Trophoblast cell (in vitro differentiated cells and primary cell): ENCODE measurements around the gene GRID1.

ENCODE experiments used
- DNase-seq, 2 donors: peaks; one replicate each; pipeline ENCODE4 v3.0.0-alpha.2; 2016
- H2AFZ ChIP-seq: 2 replicates; pipeline ENCODE4 v1.6.1; 2013; ENCODE audit warnings: low read length, moderate library complexity, mild to moderate bottlenecking; ENCODE audit not compliant: insufficient read depth, poor library complexity
- H2AK5ac ChIP-seq: 2 replicates; pipeline ENCODE4 v1.6.1; 2013; ENCODE audit warnings: mild to moderate bottlenecking, low read length
- H2BK120ac ChIP-seq: 2 replicates; pipeline ENCODE4 v1.6.1; 2013; ENCODE audit warnings: low read length, mild to moderate bottlenecking, moderate library complexity; ENCODE audit not compliant: insufficient read depth, poor library complexity
- H2BK12ac ChIP-seq: 2 replicates; pipeline ENCODE4 v1.6.1; 2013; ENCODE audit warnings: mild to moderate bottlenecking, low read length, moderate library complexity
- H2BK5ac ChIP-seq: 2 replicates; pipeline ENCODE4 v1.6.1; 2013; ENCODE audit warnings: low read length, low read depth, moderate library complexity, mild to moderate bottlenecking; ENCODE audit not compliant: poor library complexity
- H3K14ac ChIP-seq: 2 replicates; pipeline ENCODE4 v1.6.1; 2013; ENCODE audit warnings: mild to moderate bottlenecking, low read length
- H3K18ac ChIP-seq: 2 replicates; pipeline ENCODE4 v1.6.1; 2013; ENCODE audit warnings: mild to moderate bottlenecking, low read length
- H3K23ac ChIP-seq: 2 replicates; pipeline ENCODE4 v1.6.1; 2013; ENCODE audit warnings: low read length
- H3K27ac ChIP-seq: 2 replicates; pipeline ENCODE4 v1.5.1; 2013; ENCODE audit warnings: low read depth, mild to moderate bottlenecking, inconsistent platforms, low read length, moderate library complexity
- H3K27me3 ChIP-seq: 2 replicates; pipeline ENCODE4 v1.6.1; 2013; ENCODE audit warnings: inconsistent platforms, mild to moderate bottlenecking, low read length, moderate library complexity; ENCODE audit not compliant: insufficient read depth
- H3K36me3 ChIP-seq, 2 experiments: 1 replicate in 1 of 2; 2 replicates in 1 of 2; pipeline ENCODE4 v1.6.1; 2013; ENCODE audit warnings: low read length in 2 of 2, mild to moderate bottlenecking in 2 of 2, moderate library complexity in 1 of 2; ENCODE audit not compliant: insufficient read depth in 2 of 2, control insufficient read depth in 1 of 2
- H3K4ac ChIP-seq: 2 replicates; pipeline ENCODE4 v1.6.1; 2013; ENCODE audit warnings: low read depth, mild to moderate bottlenecking, low read length, moderate library complexity
- H3K4me1 ChIP-seq, 2 experiments: 1 replicate in 1 of 2; 2 replicates in 1 of 2; pipeline ENCODE4 v1.6.1; 2013; ENCODE audit warnings: low read length in 2 of 2, mild to moderate bottlenecking in 2 of 2, moderate library complexity in 1 of 2; ENCODE audit not compliant: insufficient read depth in 2 of 2, control insufficient read depth in 1 of 2
- H3K4me2 ChIP-seq: 2 replicates; pipeline ENCODE4 v1.6.1; 2013; ENCODE audit warnings: inconsistent platforms, mild to moderate bottlenecking, low read length, moderate library complexity
- H3K4me3 ChIP-seq: 2 replicates; pipeline ENCODE4 v1.5.1; 2013; ENCODE audit warnings: mild to moderate bottlenecking, low read depth, low read length, inconsistent platforms
- H3K79me1 ChIP-seq: one replicate; pipeline ENCODE4 v1.6.1; 2013; ENCODE audit warnings: low read length
- H3K79me2 ChIP-seq: 2 replicates; pipeline ENCODE4 v1.6.1; 2013; ENCODE audit warnings: low read length, mild to moderate bottlenecking; ENCODE audit not compliant: control insufficient read depth, insufficient read depth, poor library complexity
- H3K9ac ChIP-seq: 2 replicates; pipeline ENCODE4 v1.6.1; 2013; ENCODE audit warnings: mild to moderate bottlenecking, low read length
- H3K9me3 ChIP-seq: 2 replicates; pipeline ENCODE4 v1.6.1; 2013; ENCODE audit warnings: low read depth, mild to moderate bottlenecking, control low read depth, inconsistent platforms, low read length; ENCODE audit not compliant: insufficient read depth
- H4K12ac ChIP-seq: 2 replicates; pipeline ENCODE4 v1.6.1; 2013; ENCODE audit warnings: low read depth, mild to moderate bottlenecking, low read length, moderate library complexity
- H4K8ac ChIP-seq: 2 replicates; pipeline ENCODE4 v1.6.1; 2013; ENCODE audit warnings: low read depth, mild to moderate bottlenecking, low read length, moderate library complexity
- H4K91ac ChIP-seq: one replicate; pipeline ENCODE4 v1.6.1; 2013; ENCODE audit warnings: low read depth, mild to moderate bottlenecking, low read length, moderate library complexity
- WGBS: extraction: QIAGEN DNeasy Blood & Tissue Kit; methylation state at CpG from one replicate; pipeline ENCODE4 v1.1.7; 2013; ENCODE audit warnings: missing lambda C conversion rate; ENCODE audit not compliant: insufficient read length, insufficient coverage; ENCODE audit errors: extremely low coverage; 5-methylcytosine and 5-hydroxymethylcytosine counted together

GRID1 gene

DNA sequence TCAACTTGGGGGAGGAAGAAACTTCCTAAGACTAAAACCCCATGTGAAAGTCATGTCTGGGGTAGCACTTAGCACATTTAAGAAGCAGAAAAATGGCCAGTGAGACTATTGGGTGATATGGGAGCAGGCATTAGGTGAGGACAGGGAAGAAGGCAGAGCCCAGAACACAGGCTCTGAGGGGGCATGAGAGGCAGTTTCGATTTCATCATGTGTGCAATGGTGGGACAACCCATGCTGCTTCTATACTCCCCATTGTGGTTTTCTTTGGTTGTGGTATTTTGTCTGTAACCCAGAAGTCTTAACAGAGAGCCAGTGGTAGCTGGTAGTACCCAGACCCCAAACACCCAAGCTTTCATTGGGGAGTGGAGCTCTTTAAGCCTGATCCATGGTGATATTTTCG lies 752.0 kb downstream of the GRID1 start:
- Histone ChIP-seq H3K4me1 (no peaks in the 10 kb centered on the region), H2BK120ac (no peak overlapping the region), H4K12ac (no peak overlapping the region), H3K27me3 (no peaks in the 10 kb centered on the region), H3K14ac (no peak overlapping the region), H2BK5ac (no peak overlapping the region), H3K18ac (no peak overlapping the region), H3K27ac (no peak overlapping the region), H4K8ac (no peak overlapping the region), H3K4ac (no peak overlapping the region), H3K23ac (no peak overlapping the region), H3K9me3 (no peaks in the 10 kb centered on the region), H2AFZ (no peak overlapping the region), H3K79me1 (no peaks in the 10 kb centered on the region), H2AK5ac (no peak overlapping the region), H2BK12ac (no peak overlapping the region), H3K9ac (no peak overlapping the region), H4K91ac (no peak overlapping the region), H3K79me2 (no peaks in the 10 kb centered on the region), H3K36me3 (no peaks in the 10 kb centered on the region), H3K4me3 (no peak overlapping the region), H3K4me2 (no peak overlapping the region)
- WGBS = no CpG with 5 or more reads among the region's 2 CpGs
- no peak for DNase-seq

DNA sequence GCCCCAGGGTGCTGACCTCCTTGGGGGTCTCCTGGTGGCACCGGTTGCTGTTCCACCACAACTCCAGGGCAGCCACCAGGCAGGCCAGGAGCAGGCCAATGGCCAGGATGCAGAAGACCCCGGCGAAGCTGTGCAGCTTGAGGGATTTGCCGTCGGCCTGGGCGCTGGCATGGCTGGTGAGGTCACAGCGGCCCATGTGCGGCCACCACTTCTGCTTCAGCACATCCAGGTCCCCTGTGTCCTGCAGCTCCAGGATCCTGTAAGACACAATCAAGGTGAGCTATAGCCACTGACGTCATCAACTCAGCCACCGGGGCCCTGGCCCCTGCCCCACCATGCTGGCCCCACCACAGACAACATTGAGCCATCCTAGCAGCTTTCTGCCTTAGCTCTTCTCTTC lies 753.2 kb downstream of the GRID1 start:
- Histone ChIP-seq H3K4me1 (no peaks in the 10 kb centered on the region), H3K14ac (no peak overlapping the region), H3K79me2 (no peaks in the 10 kb centered on the region), H3K4me2 (no peak overlapping the region), H3K36me3 (no peaks in the 10 kb centered on the region), H2BK12ac (no peak overlapping the region), H4K8ac (no peak overlapping the region), H3K9me3 (no peaks in the 10 kb centered on the region), H3K23ac (no peak overlapping the region), H4K12ac (no peak overlapping the region), H3K27ac (no peak overlapping the region), H2AK5ac (no peak overlapping the region), H3K79me1 (no peaks in the 10 kb centered on the region), H2AFZ (no peak overlapping the region), H3K9ac (no peak overlapping the region), H2BK5ac (no peak overlapping the region), H3K18ac (no peak overlapping the region), H2BK120ac (no peak overlapping the region), H3K27me3 (no peaks in the 10 kb centered on the region), H4K91ac (no peak overlapping the region), H3K4me3 (no peak overlapping the region), H3K4ac (no peak overlapping the region)
- DNase-seq = no peak
- WGBS = no CpG with 5 or more reads among the region's 10 CpGs

DNA sequence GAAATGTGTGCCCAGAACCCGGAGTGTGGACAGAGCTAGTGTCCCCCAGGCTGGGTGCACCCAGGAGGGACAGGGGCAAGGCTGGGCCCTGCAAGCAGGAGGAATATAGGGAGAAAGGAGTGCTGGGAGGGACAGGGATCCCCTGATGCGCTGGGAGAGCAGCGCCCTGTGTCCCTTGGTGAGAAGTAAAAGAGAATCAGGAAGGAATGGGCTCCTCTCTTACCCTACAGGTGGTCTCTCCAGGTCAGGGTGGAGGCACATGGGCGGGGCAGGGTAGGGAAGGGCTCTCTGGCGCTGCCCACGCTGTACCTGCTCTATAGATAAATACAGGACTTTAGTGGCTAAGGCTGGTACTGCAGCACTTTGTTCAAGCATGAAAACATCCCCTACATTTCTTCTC lies 753.8 kb downstream of the GRID1 start:
- H3K14ac ChIP-seq = no peak overlapping the region
- H3K4ac ChIP-seq = no peak overlapping the region
- no peak overlapping the region for H2AK5ac ChIP-seq
- H3K27ac ChIP-seq = no peak overlapping the region
- DNase-seq = no peak
- no peak overlapping the region for H3K9ac ChIP-seq
- H3K27me3 ChIP-seq = no peaks in the 10 kb centered on the region
- no peaks in the 10 kb centered on the region for H3K79me1 ChIP-seq
- H2BK120ac ChIP-seq = no peak overlapping the region
- no peaks in the 10 kb centered on the region for H3K36me3 ChIP-seq
- H2BK5ac ChIP-seq = no peak overlapping the region
- H2BK12ac ChIP-seq = no peak overlapping the region
- no peaks in the 10 kb centered on the region for H3K79me2 ChIP-seq
- H4K8ac ChIP-seq = no peak overlapping the region
- no peaks in the 10 kb centered on the region for H3K9me3 ChIP-seq
- no peak overlapping the region for H3K4me3 ChIP-seq
- no peak overlapping the region for H3K4me2 ChIP-seq
- no CpG with 5 or more reads among the region's 6 CpGs for WGBS
- H3K23ac ChIP-seq = no peak overlapping the region
- no peaks in the 10 kb centered on the region for H3K4me1 ChIP-seq
- no peak overlapping the region for H2AFZ ChIP-seq
- H4K91ac ChIP-seq = no peak overlapping the region
- H4K12ac ChIP-seq = no peak overlapping the region
- H3K18ac ChIP-seq = no peak overlapping the region

DNA sequence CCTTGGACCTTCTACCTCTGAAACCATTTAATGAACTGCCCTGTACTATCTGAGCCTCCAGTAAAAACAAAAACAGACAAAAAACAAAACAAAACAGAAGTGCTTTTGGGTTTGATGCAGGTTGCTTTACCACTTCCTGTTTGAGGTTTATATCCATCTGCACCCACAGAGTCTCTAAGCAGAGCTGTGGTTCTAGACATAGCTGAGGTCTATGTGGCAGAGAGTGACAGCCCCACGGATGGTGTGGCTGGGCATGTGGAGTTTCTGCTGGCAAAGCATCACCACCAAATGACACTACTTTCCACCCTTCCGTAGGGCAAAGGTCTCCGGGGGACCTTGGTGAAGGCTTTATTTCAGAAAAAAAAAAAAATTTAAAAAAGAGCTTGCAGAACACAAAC lies 754.2 kb downstream of the GRID1 start:
- Histone ChIP-seq H3K9me3 (no peaks in the 10 kb centered on the region), H3K23ac (no peak overlapping the region), H4K12ac (no peak overlapping the region), H4K8ac (no peak overlapping the region), H2BK5ac (no peak overlapping the region), H3K79me2 (no peaks in the 10 kb centered on the region), H4K91ac (no peak overlapping the region), H3K4me3 (no peak overlapping the region), H2BK120ac (no peak overlapping the region), H3K79me1 (no peaks in the 10 kb centered on the region), H3K36me3 (no peaks in the 10 kb centered on the region), H3K18ac (no peak overlapping the region), H3K9ac (no peak overlapping the region), H3K27ac (no peak overlapping the region), H3K4me1 (no peaks in the 10 kb centered on the region), H2AK5ac (no peak overlapping the region), H3K14ac (no peak overlapping the region), H3K4me2 (no peak overlapping the region), H3K4ac (no peak overlapping the region), H2BK12ac (no peak overlapping the region), H3K27me3 (no peaks in the 10 kb centered on the region), H2AFZ (no peak overlapping the region)
- no peak for DNase-seq
- WGBS = no CpG with 5 or more reads among the region's 3 CpGs
